ENCODE results near the gene KY. TPM values are rescaled to one million over a fixed set of nuclear protein-coding genes. Genes with fewer than 3 reads are reported as not detected.

The KY gene
- total and polyA plus RNA-seq, 2 experiments from 2014 or later: not detected

GRCh38 chr3:134699721-134700120 lies 48.9 kb upstream of the KY start:
- H3K4me1 ChIP-seq (ENCODE audit: insufficient read depth): no peaks in the 10 kb centered on the region
- H3K79me2 ChIP-seq (replicated peaks; ENCODE audit: insufficient read depth): no peaks in the 10 kb centered on the region
- DNase-seq (ENCODE audit: low spot score) (no peak), ATAC-seq (no peak)
- no peak overlapping the region for H3K4me2 ChIP-seq
- H2AFZ ChIP-seq: no peak overlapping the region
- Mint-ChIP-seq H3K27ac (no peak overlapping the region), H3K4me1 (peaks cover under 1% of the 10 kb centered on the region; the same call in 2 of the 3 replicates), H3K9me3 (no peaks in the 10 kb centered on the region), H3K4me3 (no peak overlapping the region), H3K36me3 (ENCODE audit: low read depth) (no peaks in the 10 kb centered on the region), H3K27me3 (ENCODE audit: insufficient read depth, low read depth, poor library complexity) (peaks cover 17% of the 10 kb centered on the region)
- TF ChIP-seq ZNF331 (CRISPR knock-in tag; IDR thresholded peaks at IDR 0.05; ENCODE audit: low read depth): no peak
- no peak for TF ChIP-seq NANOG (IDR thresholded peaks at IDR 0.05; ENCODE audit: borderline replicate concordance)
- TF ChIP-seq ETS1 (IDR thresholded peaks at IDR 0.05): no peak
- TF ChIP-seq CTCF (conservative IDR thresholded peaks at IDR 0.05; ENCODE audit: low read depth in 2 of 2): no peak
- TF ChIP-seq EZH2phosphoT487 (IDR thresholded peaks at IDR 0.05; ENCODE audit: unreplicated experiment): no peak
- no peak for TF ChIP-seq POLR2AphosphoS5 (IDR thresholded peaks at IDR 0.05; ENCODE audit: low read depth)
- TF ChIP-seq STAT1 (IDR thresholded peaks at IDR 0.05; ENCODE audit: unreplicated experiment): no peak
- TF ChIP-seq REST (IDR thresholded peaks at IDR 0.05; ENCODE audit: unreplicated experiment): no peak
- no peak for TF ChIP-seq ZNF462 (CRISPR knock-in tag; IDR thresholded peaks at IDR 0.05)
- TF ChIP-seq EZH2 (IDR thresholded peaks at IDR 0.05; ENCODE audit: low read depth, unreplicated experiment): no peak
- H3K27me3 ChIP-seq (ENCODE audit: insufficient read depth): 0 out of 2 replicates have a peak, but pooled peaks cover 4% of the 10 kb centered on the region
- H3K9me2 ChIP-seq (ENCODE audit: insufficient read depth): no peaks in the 10 kb centered on the region
- H3K36me3 ChIP-seq (ENCODE audit: insufficient read depth): no peaks in the 10 kb centered on the region
- no peaks in the 10 kb centered on the region for H3F3A ChIP-seq (replicated peaks; ENCODE audit: low read depth)
- no peak overlapping the region for H3K27ac ChIP-seq (ENCODE audit: low read depth)
- no peaks in the 10 kb centered on the region for H4K20me1 ChIP-seq (replicated peaks; ENCODE audit: insufficient read depth)
- H3K4me3 ChIP-seq: no peak overlapping the region

Data from GM23338 (cell line).